Right kidney (tissue), 1 donor: Measurements from ENCODE around the gene PDE4D.
A peak's percentile ranks its signal among the peaks of the same experiment; 100 is the strongest.
"Not testable (repeated sequence)": the region's sequence is repeated elsewhere in the genome, so short reads cannot be mapped to it uniquely, and the experiment has no call there.

Source experiments
- DNase-seq: peaks from one replicate; pipeline ENCODE4 v3.0.0-alpha.2; 2016

PDE4D gene

DNA sequence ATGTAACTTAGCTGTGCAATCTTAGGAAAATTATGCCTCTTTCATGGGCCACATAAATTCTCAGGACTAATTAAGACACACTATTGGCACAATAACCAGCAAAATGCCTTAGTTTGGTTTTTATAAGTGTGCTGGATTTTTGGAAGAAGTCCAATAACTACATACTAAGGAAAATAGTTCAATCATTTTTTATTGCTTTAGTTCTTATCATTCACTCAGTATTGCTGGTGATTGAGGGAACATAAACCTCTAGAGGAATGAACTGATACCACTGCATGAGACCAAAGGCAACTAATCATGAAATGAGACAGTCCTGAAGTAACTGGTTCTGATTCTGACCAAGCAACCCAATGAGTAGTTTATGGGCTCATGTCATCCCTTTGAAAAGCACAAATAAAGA lies 571.5 kb downstream of the PDE4D start:
- no peak for DNase-seq

DNA sequence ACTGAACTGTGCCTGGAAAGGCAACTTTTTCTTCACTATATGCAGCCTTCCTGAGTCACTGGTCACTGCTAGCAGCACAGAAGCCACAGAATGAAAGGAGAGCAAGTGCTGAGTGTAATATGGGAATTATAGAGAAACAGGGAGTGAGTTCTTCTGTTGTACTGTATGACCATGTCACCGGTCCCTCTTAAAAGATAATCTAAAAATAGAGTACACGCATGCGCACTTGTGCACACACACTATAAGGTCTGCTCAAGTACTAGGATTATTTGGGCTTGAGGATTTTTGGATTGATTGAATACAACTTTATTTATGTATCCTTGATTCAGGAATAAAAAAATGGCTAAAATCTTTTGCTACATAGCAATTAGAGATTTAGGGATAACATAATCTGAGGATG lies 571.9 kb downstream of the PDE4D start:
- peak; percentile 20 for DNase-seq

DNA sequence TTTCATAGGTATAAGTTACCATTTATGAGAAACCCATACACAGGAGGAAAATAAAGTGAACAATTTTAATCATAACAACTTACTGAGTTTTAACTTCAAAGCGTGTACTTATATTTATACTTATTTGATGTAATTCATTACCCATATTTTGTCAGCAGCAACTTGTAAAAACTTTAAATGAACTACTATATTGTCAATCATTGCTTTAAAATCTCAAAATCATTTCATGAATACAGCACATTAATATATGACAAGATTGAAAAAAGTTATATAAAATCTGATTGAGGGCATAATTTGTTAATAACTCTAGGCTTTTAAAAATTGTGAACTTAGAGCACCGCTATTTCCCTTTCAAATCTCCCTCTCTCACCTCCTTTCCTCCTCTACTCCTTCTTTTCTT lies 573.1 kb downstream of the PDE4D start:
- DNase-seq = no peak

DNA sequence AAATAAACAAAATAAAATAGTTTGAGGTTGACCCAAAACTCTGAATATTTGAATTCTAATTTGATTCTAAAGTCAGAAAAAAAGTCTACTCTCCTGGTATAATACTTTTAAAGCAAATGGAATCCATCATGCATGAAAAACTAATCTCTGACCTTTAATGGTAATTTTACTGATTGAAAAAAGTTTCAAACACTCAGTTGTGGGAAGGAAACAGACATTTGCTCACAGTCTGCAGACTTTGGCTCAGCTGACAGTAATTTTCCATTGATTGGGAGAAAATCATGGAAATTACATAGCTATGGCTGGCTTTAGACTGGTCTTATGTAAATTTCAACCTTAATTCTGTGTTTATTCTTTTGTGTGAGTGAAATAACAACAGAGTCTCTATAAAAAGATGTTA lies 574.3 kb downstream of the PDE4D start:
- DNase-seq = no peak

DNA sequence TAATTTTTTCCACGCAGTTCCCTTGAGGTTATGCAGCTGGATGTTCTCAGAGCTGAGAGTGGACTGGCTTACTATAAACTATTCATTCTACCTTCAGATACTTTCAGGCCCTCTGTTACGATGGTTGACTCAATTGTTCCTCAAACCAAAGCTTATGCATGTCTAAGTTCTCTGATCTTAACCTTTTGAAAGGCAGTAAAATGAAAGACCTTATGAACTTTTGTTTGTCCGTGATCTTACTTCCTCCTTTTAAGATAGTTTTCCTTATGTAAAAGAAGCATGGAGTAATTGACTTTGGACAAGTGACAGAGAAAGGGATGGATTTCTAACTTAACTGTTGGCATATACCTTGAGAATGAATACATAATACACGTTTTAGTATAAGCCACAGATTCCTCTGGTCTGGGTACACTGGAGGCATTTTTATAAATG lies 575.7 kb downstream of the PDE4D start:
- no peak for DNase-seq

DNA sequence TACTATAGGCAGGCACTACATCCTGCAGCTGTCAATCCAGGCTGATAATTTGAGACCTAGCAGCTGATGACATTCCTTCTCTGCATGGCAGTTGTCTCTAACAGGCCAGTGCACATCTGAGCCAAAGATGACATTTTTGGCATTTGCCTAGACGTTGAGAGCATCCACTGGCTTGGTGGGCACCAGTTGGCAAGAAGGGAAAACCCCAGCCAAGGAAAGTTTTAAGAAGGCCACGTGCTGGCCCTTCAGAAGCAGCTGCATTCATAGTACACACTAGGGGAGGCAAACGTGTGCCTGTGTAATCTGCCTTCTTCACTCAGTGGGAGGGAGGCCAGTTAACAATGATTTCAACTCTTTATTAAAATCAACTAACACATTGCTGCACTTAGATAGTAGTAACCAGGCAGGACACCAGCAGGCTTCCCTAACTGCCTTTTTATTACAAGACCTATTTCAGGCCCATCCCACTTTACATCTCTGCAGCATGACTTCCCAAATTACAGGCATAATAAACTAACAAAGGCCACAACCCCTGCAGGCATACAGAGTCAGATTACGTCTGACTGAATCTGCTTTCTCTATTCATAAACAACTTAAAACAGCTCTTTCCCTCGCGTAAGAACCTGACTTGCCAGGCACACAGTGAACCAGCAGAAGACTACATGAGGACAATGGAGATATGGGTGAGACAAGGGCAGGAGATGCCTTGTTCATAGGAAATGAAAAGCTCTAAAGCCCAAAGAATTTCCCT lies 576.3 kb downstream of the PDE4D start:
- DNase-seq = peak; percentile 50

DNA sequence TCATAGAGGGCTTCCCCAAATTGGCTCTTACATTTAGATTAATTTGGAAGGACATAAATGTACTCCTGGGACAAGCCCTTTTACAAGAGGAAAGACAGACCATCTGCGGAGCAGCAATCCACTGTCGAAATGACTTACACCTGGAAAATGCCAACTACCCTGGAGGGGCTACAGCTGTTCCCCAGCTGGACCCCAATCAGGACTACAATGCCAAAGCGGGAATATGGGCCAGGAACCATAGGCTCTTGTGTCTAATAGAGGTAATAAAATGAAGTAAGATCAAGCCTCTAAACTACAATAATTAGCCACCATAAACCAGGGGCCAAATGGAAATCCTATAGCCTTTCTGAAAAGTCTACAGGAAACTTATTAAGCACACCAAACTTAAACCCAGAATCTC lies 581.3 kb downstream of the PDE4D start:
- no peak for DNase-seq

DNA sequence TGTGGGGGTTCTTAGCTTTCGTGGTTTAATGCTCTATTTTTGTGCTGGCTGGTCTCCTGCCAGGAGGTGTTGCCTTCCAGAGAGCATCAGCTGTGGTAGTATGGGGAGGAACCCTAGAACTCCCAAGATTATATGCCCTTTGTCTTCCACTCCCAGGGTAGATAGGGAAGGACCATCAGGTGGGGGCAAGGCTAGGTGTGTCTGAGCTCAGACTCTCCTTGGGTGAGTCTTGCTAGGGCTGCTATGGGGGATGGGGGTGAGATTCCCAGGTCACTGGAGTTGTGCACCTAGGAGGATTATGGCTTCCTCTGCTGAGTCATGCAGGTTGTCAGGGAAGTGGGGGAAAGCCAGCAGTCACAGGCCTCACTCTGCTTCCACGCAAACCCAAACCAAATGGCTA lies 584.8 kb downstream of the PDE4D start:
- DNase-seq = not testable (repeated sequence)

DNA sequence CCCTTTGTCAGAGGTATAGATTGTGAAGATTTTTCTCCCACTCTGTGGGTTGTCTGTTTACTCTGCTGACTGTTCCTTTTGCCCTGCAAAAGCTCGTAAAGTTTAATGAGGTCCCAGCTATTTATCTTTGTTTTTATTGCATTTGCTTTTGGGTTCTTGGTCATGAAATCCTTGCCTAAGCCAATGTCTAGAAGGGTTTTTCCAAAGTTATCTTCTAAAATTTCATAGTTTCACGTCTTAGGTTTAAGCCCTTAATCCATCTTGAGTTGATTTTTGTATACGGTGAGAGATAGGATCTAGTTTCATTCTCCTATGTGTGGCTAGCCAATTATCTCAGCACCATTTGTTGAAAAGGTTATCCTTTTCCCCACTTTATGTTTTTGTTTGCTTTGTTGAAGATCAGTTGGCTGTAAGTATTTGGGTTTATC lies 590.2 kb downstream of the PDE4D start:
- not testable (repeated sequence) for DNase-seq

DNA sequence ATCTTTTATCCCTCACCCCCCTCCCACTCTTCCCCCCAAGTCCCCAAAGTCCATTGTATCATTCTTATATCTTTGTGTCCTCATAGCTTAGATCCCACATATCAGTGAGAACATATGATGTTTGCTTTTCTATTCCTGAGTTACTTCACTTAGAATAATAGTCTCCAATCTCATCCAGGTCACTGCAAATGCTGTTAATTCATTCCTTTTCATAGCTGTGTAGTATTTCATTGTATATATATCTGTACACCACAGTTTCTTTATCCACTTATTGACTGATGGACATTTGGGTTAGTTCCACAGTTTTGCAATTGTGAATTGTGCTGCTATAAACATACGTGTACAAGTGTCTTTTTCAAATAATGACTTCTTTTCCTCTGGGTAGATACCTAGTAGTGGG lies 591.0 kb downstream of the PDE4D start:
- not testable (repeated sequence) for DNase-seq

DNA sequence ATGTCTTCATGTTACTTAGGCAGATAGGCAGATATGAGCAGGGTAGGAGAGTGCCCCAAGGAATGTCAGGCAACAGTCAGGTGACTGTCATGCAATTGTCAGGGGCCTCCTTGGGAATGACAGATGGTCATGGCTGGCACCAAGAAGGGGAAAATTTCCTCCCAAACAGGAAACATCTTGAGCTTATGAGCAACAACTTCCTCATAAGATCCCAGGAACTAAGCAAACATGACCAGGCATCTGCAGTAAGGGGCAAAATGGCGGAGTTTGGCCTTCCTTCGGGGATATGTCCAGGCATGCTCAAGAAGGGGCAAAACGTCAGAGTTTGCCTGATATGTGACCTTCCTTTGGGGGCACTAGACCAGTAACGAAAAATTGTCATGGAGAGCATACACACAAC lies 591.8 kb downstream of the PDE4D start:
- DNase-seq = no peak

DNA sequence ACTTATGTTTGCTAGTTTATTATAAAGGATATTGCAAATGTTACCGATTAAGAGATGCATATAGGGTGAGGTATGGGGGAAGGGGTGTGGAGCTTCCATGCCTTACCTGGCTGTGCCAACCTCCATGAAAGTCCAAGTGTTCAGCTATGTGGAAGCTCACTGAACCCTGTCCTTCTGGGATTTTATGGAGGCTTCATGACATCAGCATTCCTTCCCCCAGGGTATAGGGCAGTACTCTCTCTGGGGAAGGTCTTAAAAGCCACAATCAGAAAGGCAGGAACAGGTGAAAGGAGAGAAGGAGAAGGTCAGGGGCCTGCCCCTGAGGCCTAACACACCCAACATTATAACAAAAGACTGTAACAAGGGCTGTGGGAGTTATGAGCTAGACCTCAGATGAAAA lies 592.6 kb downstream of the PDE4D start:
- DNase-seq = no peak

DNA sequence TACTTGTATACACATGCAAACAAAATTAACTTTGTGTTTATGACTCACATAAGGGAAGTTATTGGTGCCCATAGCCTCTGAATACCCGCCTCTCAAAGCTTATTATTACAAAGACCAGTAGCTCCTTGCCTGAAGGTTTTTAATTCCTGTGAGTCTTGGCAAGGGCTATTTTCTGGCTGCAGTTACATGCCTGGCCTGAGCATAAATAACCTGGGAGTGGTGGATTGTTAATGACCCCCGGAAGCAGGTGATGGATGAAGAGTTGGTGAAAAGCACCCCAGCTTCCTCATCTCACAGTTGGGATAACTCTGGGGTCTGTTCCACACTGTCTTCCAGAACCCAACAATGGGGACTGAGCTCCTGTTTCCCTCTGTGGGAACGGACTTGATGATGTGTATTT lies 594.5 kb downstream of the PDE4D start:
- no peak for DNase-seq

DNA sequence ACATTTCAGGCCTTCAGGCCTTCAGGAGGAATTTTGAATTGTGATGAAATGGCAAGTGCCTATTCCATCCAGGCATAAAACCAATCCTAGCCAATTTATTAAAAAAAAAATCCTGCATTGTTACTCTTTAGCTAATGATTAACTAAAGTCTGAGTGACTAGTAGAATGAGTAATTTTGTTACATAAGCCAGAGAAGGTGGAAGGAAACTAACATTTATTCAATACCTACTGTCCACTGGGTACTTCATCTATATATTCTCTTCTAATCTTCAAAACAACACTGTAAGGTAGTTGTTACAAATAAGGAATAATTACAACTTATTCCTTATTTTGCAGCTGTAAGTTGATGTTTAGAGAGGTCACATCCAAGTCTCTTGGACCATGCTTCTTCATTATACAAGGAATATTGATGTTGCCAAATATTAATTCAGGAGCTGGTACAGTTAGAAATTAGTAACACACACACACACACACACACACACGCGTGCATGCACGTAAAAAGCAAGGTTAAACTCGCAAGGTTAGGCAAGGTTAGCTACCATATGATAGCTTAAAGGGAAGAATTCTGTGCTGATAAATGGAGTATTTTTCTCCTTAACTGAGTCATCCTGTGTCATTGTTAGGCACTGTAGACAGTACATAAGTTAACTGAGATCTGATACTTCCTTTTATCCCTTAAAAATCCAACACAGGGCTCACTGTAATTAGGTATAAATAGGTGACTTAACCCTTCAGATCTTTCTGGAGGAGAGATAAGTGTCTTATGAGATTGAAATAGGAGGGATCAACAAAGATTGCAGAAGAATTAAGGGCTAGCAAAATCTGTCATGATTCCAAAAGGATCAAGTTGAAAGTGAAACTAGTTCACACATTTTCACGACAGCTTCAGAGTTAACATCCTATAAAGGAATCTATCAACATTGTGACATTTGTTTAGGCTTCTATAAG lies 596.9 kb downstream of the PDE4D start:
- DNase-seq = no peak

DNA sequence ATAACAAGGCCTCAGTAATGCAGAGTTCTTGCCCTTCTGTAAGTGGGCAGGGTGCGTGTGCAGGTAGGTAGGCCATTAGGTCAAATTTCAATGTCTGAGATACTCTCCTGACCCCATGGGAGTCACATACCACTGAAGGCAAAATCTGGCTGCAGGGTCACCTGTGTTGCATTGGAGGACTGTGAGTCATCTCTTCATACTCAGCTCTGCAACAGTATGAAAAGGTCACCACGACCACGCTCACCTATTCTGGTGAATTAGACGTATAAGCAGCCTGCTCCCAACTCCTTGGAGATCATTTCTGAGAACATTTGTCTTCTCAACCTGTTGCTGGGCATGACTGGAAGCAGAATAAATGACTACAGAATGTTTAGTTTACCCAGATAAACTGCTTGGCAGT lies 599.8 kb downstream of the PDE4D start:
- DNase-seq = no peak

DNA sequence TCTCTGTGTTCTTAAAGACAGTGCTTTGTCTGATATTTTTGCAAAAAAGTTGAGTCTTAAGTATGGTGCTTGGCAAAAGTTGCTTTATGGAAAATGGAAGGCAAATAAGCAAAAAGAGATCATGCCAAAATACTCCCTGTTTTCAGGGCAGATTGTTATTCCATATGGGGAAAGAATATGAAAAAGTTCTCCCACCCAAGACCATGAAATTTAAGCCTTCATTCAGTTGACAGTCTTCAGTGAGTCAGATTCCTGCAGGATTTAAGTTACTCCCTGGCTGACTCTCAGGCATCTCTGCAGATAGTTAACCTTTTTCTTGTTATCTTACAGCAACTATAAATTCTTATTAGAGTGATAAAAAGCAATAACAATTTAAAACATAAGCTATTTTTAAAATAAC lies 601.6 kb downstream of the PDE4D start:
- no peak for DNase-seq

DNA sequence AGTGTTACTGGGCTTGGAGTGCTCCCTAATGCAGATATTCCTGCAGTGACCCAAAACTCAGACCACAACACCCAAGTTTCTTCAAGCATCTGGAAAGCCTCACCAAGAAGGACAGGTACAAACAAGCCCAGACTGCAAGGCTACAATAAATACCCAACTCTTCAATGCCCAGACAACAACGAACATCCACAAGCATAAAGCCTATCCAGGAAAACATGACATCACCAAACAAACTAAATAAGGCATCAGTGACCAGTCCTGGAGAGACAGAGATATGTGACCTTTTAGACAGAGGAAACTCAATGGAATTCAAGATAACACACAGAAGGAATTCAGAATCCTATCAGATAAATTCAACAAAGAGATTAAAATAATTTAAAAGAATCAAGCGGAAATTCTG lies 605.6 kb downstream of the PDE4D start:
- DNase-seq = no peak

DNA sequence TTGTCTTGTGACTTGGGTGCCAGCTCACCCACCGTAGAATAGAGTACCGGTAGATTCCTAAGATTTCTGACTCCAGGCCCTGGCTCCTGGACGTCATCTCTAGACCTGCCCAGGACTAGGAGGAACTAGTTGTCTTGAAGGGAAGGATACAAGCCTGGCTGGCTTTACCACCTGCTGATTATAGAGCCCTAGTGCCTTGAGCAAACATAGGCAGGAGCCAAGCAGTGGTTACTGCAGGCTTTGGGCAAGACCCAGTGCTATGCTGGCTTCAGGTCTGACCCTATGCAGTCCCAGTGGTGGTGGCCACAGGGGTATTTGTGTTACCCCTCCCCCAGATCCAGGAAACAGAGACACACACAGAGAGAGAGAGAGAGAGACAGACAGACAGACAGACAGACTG lies 606.2 kb downstream of the PDE4D start:
- no peak for DNase-seq

DNA sequence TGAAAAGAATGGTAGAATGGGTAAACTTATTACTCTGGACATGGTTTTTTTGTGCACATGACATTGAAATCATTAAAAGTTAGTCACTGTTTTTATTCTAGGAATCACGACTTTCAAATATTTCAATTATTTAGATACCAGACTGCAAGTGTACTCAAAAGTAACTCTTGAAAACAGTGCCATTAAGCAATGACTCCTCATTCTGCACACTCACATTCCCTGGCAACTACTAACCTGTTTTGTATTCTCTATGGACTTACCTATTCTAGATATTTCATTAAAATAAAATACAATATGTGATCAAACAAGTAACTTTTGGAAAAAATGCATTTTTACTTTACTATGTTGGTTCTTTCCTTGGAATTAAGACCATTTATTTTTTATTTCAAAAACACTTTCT lies 607.0 kb downstream of the PDE4D start:
- DNase-seq = no peak

DNA sequence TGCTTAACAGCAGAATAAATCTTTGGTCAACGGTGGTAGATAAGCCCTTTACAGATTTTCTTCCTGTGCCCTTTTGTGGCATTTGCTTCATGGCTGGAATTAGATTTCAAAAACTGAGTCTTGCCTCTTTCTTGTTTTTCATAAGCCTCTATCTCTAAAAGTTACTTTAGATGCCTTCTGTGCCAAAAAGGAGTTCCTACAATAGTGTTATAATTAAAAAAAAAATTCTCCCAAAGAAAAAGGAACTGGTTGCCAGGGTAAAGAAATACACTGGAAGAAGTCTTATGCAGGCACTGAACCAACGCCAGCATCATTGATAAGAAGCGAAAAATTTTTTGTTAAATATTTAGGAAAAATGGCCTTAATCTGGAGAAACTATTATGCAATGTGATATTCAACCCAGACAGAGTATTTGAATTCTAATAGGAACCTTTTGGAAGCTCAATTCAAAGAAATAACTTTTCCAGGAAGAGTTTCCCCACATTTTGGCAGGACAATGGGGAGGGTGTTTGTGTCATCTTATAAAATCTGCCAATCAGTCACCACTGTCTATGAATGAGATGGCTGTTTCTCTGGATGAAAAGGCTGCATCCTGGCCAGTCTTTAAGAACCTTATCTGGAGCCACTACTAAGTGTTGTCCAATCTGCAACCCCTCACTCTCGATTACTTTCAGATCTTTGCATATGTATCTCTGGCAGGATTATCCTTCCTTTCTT lies 608.1 kb downstream of the PDE4D start:
- DNase-seq = no peak

DNA sequence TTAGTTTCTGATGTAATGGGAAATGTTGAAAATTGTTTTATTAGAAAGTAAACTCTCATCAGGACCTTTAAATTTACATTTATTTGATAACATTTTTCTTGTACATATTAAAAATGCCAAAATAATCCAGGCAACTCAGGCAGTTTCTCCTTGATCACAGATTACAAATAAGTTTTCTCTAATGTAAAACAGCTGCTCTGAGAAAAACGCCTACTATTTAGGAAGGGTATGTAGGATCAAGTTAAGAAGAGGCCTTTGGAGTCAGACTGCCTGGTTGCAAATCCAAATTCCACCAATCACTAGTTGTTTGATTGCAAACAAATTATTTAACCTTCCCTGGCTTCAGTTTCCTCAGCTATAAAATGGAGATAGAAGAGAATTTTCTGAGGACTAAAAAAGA lies 610.8 kb downstream of the PDE4D start:
- no peak for DNase-seq

DNA sequence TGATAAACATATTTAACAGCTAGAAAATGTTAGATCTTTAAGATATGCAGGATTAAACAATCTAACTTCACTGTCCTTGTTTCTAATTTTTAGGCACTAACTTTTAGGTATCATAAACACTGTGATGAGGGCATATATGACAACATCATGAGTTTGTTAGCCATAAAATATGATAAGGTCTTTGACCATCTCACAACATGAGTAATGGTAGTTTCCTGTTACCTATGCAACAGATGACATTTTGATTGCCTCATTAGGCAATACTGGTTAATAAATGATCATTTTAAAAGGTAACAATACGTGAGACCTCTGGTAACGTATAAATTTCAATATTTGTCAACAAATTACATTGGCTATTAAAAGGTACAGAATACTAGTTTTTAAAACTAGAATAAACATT lies 613.5 kb downstream of the PDE4D start:
- no peak for DNase-seq

DNA sequence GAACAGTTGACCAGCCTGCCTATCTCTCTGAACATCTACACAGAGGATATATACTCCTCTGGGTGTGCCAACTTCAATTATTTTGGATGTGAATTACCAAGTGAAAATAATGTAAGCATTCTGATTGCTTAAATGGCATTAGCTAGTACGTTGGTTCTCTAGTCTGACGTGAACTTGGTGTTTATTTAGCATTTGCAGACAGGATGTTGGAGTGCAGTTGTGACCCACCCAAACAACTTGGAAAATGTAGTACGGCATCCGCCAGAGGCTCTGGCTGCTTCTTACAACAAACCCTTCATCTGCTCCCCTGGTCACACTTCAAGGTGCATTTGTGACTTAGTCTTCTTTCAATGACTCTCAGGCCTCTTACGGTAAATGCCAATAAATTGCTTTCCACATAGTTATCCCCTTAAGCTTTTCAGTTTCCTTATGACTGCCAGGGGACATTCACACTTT lies 616.6 kb downstream of the PDE4D start:
- DNase-seq = no peak
